GM12878 (cell line): ENCODE results near the gene RPL37. TPM values are rescaled to one million over a fixed set of nuclear protein-coding genes. Genes with fewer than 3 reads are reported as not detected.

Source experiments
- ATAC-seq: fragments of 200-7000 bp; cut with Tn5 transposase; 3 replicates; pipeline ENCODE4 v1.9.1; 2020; ENCODE audit warnings: mild to moderate bottlenecking, moderate library complexity
- BruUV-seq: library from RNA; stranded (reverse); fragments of 400-500 nt; replicated peaks from 2 replicates; lab custom pipeline; 2021; lab: Mats Ljungman, UMichigan
- CTCF ChIA-PET: fragments of 300-600 bp; sonication (Branson Sonifier 250); formaldehyde crosslinking; extraction: SDS; loops from one replicate; lab custom pipeline; 2021; ENCODE audit warnings: inconsistent platforms; lab: Yijun Ruan, JAX
- POLR2A ChIA-PET: fragments of 350-600 bp; formaldehyde crosslinking; extraction: SDS; loops from one replicate; lab custom pipeline; 2021; ENCODE audit warnings: inconsistent platforms; lab: Charles Lee
- RAD21 ChIA-PET: fragments of 300-600 bp; sonication (Branson Sonifier 250); formaldehyde crosslinking; loops from one replicate; lab custom pipeline; 2023; ENCODE audit warnings: antibody characterized with exemption; ENCODE audit not compliant: unreplicated experiment; lab: Charles Lee
- SMC1A ChIA-PET: fragments of 300-600 bp; sonication (Branson Sonifier 250); formaldehyde crosslinking; loops from one replicate; lab custom pipeline; 2023; ENCODE audit not compliant: unreplicated experiment, uncharacterized antibody; lab: Charles Lee
- DNase-seq: peaks from one replicate; pipeline ENCODE4 v3.0.0-alpha.2; 2011; ENCODE audit warnings: low read depth, low spot score
- FAIRE-seq: peaks from 3 replicates; lab custom pipeline; 2011; peaks lifted over from hg19 to GRCh38; lab: Jason Lieb, UNC
- H2AFZ ChIP-seq: 2 replicates; pipeline ENCODE4 v1.6.0; 2011; ENCODE audit warnings: low read depth, low read length, control low read depth; ENCODE audit not compliant: control insufficient read depth
- H3K27ac ChIP-seq: 2 replicates; pipeline ENCODE4 v1.5.1; 2011; ENCODE audit warnings: control low read depth; ENCODE audit not compliant: control insufficient read depth, insufficient read depth
- H3K27me3 ChIP-seq, 2 experiments: replicated peaks in 1 of 2; 2 replicates each; pipeline versions ENCODE4 v1.6.0 to v1.6.1; 2011; ENCODE audit warnings: low read length in 1 of 2; ENCODE audit not compliant: control insufficient read depth in 2 of 2, insufficient read depth in 2 of 2
- H3K36me3 ChIP-seq, 2 experiments: 2 replicates each; pipeline ENCODE4 v1.5.1; 2011; ENCODE audit warnings: low read length in 1 of 2; ENCODE audit not compliant: control insufficient read depth in 2 of 2, insufficient read depth in 2 of 2
- H3K4me1 ChIP-seq: 2 replicates; pipeline ENCODE4 v1.6.1; 2011; ENCODE audit warnings: mild to moderate bottlenecking, low read length, moderate library complexity, mixed read lengths; ENCODE audit not compliant: control insufficient read depth, insufficient read depth
- H3K4me2 ChIP-seq: 2 replicates; pipeline ENCODE4 v1.6.0; 2011; ENCODE audit warnings: control low read depth; ENCODE audit not compliant: control insufficient read depth, insufficient read depth
- H3K4me3 ChIP-seq: fragments of 200-600 bp; sonication (generic); 2 replicates; pipeline ENCODE4 v1.5.1; 2016
- H3K79me2 ChIP-seq: 2 replicates; pipeline ENCODE4 v1.6.0; 2011; ENCODE audit warnings: low read length; ENCODE audit not compliant: control insufficient read depth, insufficient read depth
- H3K9ac ChIP-seq: 2 replicates; pipeline ENCODE4 v1.8.0; 2011; ENCODE audit warnings: low read length, control low read depth, mixed read lengths; ENCODE audit not compliant: control insufficient read depth, insufficient read depth
- H3K9me3 ChIP-seq: replicated peaks from 3 replicates; pipeline ENCODE4 v1.5.1; 2011; ENCODE audit warnings: mild to moderate bottlenecking, low read length; ENCODE audit not compliant: control insufficient read depth, insufficient read depth
- H4K20me1 ChIP-seq: 2 replicates; pipeline ENCODE4 v1.6.0; 2011; ENCODE audit not compliant: control insufficient read depth, insufficient read depth
- BHLHE40 ChIP-seq, 2 experiments: fragments of 450-650 bp in 1 of 2; IDR thresholded peaks; 2 replicates each; pipeline ENCODE4 v1.6.1; 2011 to 2017; ENCODE audit warnings: low read depth in 2 of 2, borderline replicate concordance in 1 of 2, improper control_type of control experiment in 1 of 2, low read length in 1 of 2, mild to moderate bottlenecking in 1 of 2
- IKZF2 ChIP-seq, 2 experiments: fragments of 450-650 bp; IDR thresholded peaks; 2 replicates each; pipeline ENCODE4 v1.6.1; 2017; ENCODE audit warnings: mild to moderate bottlenecking in 2 of 2, moderate library complexity in 2 of 2
- WGBS: methylation state at CpG from one replicate; pipeline ENCODE4 v1.1.6; 2016; ENCODE audit warnings: low lambda C conversion rate; ENCODE audit not compliant: insufficient replicate concordance, insufficient coverage; ENCODE audit errors: missing lambda C conversion rate; 5-methylcytosine and 5-hydroxymethylcytosine counted together
- in situ Hi-C: fragments of 300-500 bp; cut with MboI; formaldehyde crosslinking; loops from 9 replicates; pipeline ENCODE4 v1.14.3; 2018; ENCODE audit warnings: mixed read lengths
- intact Hi-C: fragments of 100-400 bp; cut with micrococcal nuclease; formaldehyde crosslinking; loops from one replicate; pipeline ENCODE4 v1.14.2; 2022; ENCODE audit not compliant: unreplicated experiment
- polyA plus RNA-seq, 11 experiments: library from polyadenylated mRNA; depleted of rRNA in 4 of 11; unstranded in 6 of 11; stranded (reverse) in 5 of 11; fragments of >200 nt; fragmentation: Nextera tagmentation in 4 of 11; fragmentation: Illumina TruSeq in 1 of 11; extraction: Ambion mirVana in 4 of 11; extraction: Trizol in 1 of 11; gene quantifications; 1 replicate in 1 of 11; 2 replicates in 10 of 11; pipeline versions ENCODE4 v1.2.1 to v1.2.3, GENCODE V29; 2011 to 2016; ENCODE audit warnings: inconsistent platforms in 2 of 11, missing spikeins in 2 of 11, low read depth in 1 of 11
- total RNA-seq, 4 experiments: library from RNA; depleted of rRNA in 3 of 4; stranded (reverse); fragments of >200 nt in 3 of 4; fragmentation: Illumina TruSeq in 1 of 4; extraction: Trizol in 1 of 4; gene quantifications; 2 replicates each; pipeline versions ENCODE4 v1.2.1 to v1.2.3, GENCODE V29; 2013 to 2021

Gene RPL37
- total and polyA plus RNA-seq, 10 of the 15 experiments (the other 5 are each of a cell fraction or from before 2014, with no cell fraction given): 1,697 to 6,216 (median 3,013) TPM

DNA sequence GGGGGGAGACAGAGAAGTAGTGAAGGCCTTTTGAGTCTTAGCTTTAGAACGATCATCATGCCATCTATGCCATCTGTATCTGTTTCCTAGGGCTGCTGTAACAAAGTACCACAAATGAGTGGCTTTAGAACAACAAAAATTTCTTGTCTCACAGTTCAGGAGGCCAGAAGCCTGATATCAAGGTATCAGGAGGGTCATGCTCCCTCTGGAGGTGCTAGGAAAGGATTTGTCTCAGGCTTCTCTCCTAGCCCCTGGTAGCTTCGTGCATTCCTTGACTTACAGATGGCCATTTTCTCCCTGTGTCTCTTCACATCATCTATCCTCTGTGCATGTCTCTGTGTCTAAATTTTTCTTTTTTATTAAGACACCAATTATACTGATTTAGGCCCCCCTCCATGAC lies 11.3 kb upstream of the RPL37 start:
- WGBS: 67% methylated on average over 2 of the region's 2 CpGs

DNA sequence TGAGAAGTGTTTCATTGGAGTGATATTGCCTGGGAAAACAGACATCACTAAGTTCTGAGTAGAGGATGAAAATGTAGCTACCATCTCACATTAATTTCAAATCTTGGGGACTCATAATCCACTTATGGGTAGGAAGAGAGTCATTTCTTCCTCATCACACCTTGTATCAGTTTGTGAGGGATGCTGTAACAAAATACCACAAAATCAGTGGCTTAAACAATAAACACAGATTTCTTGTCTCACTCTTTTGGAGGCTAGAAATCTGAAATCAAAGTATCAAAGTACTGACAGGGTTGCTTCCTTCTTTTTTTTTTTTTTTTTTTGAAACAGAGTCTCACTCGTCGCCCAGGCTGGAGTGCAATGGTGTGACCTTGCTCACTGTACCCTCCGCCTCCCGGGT lies 9.5 kb upstream of the RPL37 start:
- H3K4me1 ChIP-seq: no peaks in the 10 kb centered on the region

More for the DNA sequence above, 11.3 kb upstream of the RPL37 start:
- no peak for FAIRE-seq
- no peak; the same call in 2 of the 3 replicates for ATAC-seq
- POLR2A ChIA-PET: interaction anchor here (0.6 kb wide), 1 partner anchor 72 kb away, joined by 4 read pairs; no protein-coding TSS in a partner anchor
- BruUV-seq: no TSS peak
- no peak overlapping the region for H2AFZ ChIP-seq
- no peak for DNase-seq
- no peak for TF ChIP-seq IKZF2 (IDR thresholded peaks at IDR 0.05)
- TF ChIP-seq, all 136 proteins: peak for 0
- CTCF ChIA-PET: no interaction called here
- Histone ChIP-seq H4K20me1 (no peaks in the 10 kb centered on the region), H3K4me2 (no peak overlapping the region), H3K9ac (no peak overlapping the region), H3K79me2 (no peaks in the 10 kb centered on the region), H3K27me3 (no peaks in the 10 kb centered on the region), H3K27ac (no peak overlapping the region), H3K4me3 (no peak overlapping the region), H3K9me3 (no peaks in the 10 kb centered on the region), H3K36me3 (no peaks in the 10 kb centered on the region), H3K4me1 (no peaks in the 10 kb centered on the region)
- intact Hi-C loops (no loop called here), in situ Hi-C loops (no loop called here)
- RAD21 ChIA-PET: no interaction called here
- SMC1A ChIA-PET: no interaction called here

More for the DNA sequence above, 9.5 kb upstream of the RPL37 start:
- ChIA-PET POLR2A (interaction anchor here (0.6 kb wide), 1 partner anchor 244 kb away, joined by 4 read pairs; no protein-coding TSS in a partner anchor), CTCF (interaction anchor here (1.3 kb wide), 1 partner anchor 27 kb away, joined by 3 read pairs; no protein-coding TSS in a partner anchor), SMC1A (interaction anchor here (0.6 kb wide), 1 partner anchor 14 kb away, joined by 5 read pairs; no protein-coding TSS in a partner anchor), RAD21 (no interaction called here)
- FAIRE-seq (no peak), DNase-seq (no peak), ATAC-seq (no peak)
- no peak overlapping the region for H3K4me3 ChIP-seq
- no peaks in the 10 kb centered on the region for H3K36me3 ChIP-seq
- no peak overlapping the region for H2AFZ ChIP-seq
- intact Hi-C loops: no loop called here
- no peak for TF ChIP-seq BHLHE40 (IDR thresholded peaks at IDR 0.05; ENCODE audit: borderline replicate concordance in 1 of 2, low read depth in 2 of 2, low read length in 1 of 2)
- no peaks in the 10 kb centered on the region for H4K20me1 ChIP-seq
- H3K27ac ChIP-seq: no peak overlapping the region
- 100% methylated on average over 4 of the region's 4 CpGs for WGBS
- no peaks in the 10 kb centered on the region for H3K79me2 ChIP-seq
- H3K27me3 ChIP-seq: no peaks in the 10 kb centered on the region
- no peaks in the 10 kb centered on the region for H3K9me3 ChIP-seq
- no peak overlapping the region for H3K9ac ChIP-seq
- BruUV-seq: no TSS peak
- no peak overlapping the region for H3K4me2 ChIP-seq
- in situ Hi-C loops: no loop called here
